ENCODE data around the gene IGSF22. TPM values are rescaled to one million over a fixed set of nuclear protein-coding genes. Genes with fewer than 3 reads are reported as not detected.

Gene IGSF22
- total RNA-seq, 1 donor from 2014 or later, result 0.07 TPM

- Mint-ChIP-seq H3K4me1 (ENCODE audit: unreplicated experiment) (peaks cover 8% of the 10 kb centered on the region), H3K4me3 (no peak overlapping the region), H3K36me3 (no peaks in the 10 kb centered on the region), H3K27ac (no peak overlapping the region), H3K27me3 (peaks cover 5% of the 10 kb centered on the region), H3K9me3 (no peaks in the 10 kb centered on the region)
- DNase-seq (ENCODE audit: extremely low spot score, unreplicated experiment), result no peak
- no peak for TF ChIP-seq CTCF (conservative IDR thresholded peaks at IDR 0.05)
Observed at GRCh38 chr11:18754308-18754707, 28.3 kb upstream of the IGSF22 start.

- DNase-seq (ENCODE audit: extremely low spot score, unreplicated experiment), result no peak
- H3K36me3 Mint-ChIP-seq, result no peaks in the 10 kb centered on the region
- no peaks in the 10 kb centered on the region for H3K9me3 Mint-ChIP-seq
- peaks cover 1% of the 10 kb centered on the region for H3K27me3 Mint-ChIP-seq
- peaks cover 8% of the 10 kb centered on the region for H3K4me1 Mint-ChIP-seq (ENCODE audit: unreplicated experiment)
- H3K27ac Mint-ChIP-seq, result no peak overlapping the region
- TF ChIP-seq CTCF (conservative IDR thresholded peaks at IDR 0.05), result no peak
- no peak overlapping the region for H3K4me3 Mint-ChIP-seq
Observed at GRCh38 chr11:18752502-18752901, 26.5 kb upstream of the IGSF22 start.

GRCh38 chr11:18750944-18751343, 25.0 kb upstream of the IGSF22 start:
- Mint-ChIP-seq H3K4me3 (no peak overlapping the region), H3K27ac (no peak overlapping the region)

GRCh38 chr11:18749681-18750319, 23.8 kb upstream of the IGSF22 start:
- Mint-ChIP-seq H3K9me3 (no peaks in the 10 kb centered on the region), H3K4me3 (no peak overlapping the region), H3K27me3 (no peaks in the 10 kb centered on the region), H3K4me1 (ENCODE audit: unreplicated experiment) (peaks cover 8% of the 10 kb centered on the region), H3K27ac (no peak overlapping the region), H3K36me3 (no peaks in the 10 kb centered on the region)
- no peak for DNase-seq (ENCODE audit: extremely low spot score, unreplicated experiment)
- TF ChIP-seq CTCF (conservative IDR thresholded peaks at IDR 0.05), result no peak

More at GRCh38 chr11:18750944-18751343, 25.0 kb upstream of the IGSF22 start:
- Mint-ChIP-seq H3K4me1 (ENCODE audit: unreplicated experiment) (peaks cover 8% of the 10 kb centered on the region), H3K27me3 (no peaks in the 10 kb centered on the region), H3K9me3 (no peaks in the 10 kb centered on the region), H3K36me3 (no peaks in the 10 kb centered on the region)
- DNase-seq (ENCODE audit: extremely low spot score, unreplicated experiment), result no peak
- no peak for TF ChIP-seq CTCF (conservative IDR thresholded peaks at IDR 0.05)

GRCh38 chr11:18748766-18749365, 22.9 kb upstream of the IGSF22 start:
- no peak for TF ChIP-seq CTCF (conservative IDR thresholded peaks at IDR 0.05)
- Mint-ChIP-seq H3K4me1 (ENCODE audit: unreplicated experiment) (peaks cover 8% of the 10 kb centered on the region), H3K27ac (no peak overlapping the region), H3K27me3 (no peaks in the 10 kb centered on the region), H3K4me3 (no peak overlapping the region), H3K36me3 (no peaks in the 10 kb centered on the region), H3K9me3 (no peaks in the 10 kb centered on the region)
- no peak for DNase-seq (ENCODE audit: extremely low spot score, unreplicated experiment)

Data from type B pancreatic cell (in vitro differentiated cells).